SK-N-SH treated with all-trans-retinoic acid at 6 μM for 48 hours (cell line): ENCODE measurements around the gene VGLL2.

Experiments used
- ATAC-seq: fragments of 200-7000 bp; cut with Tn5 transposase; 3 replicates; pipeline ENCODE4 v1.9.1; 2020; ENCODE audit warnings: mild to moderate bottlenecking, moderate library complexity
- ARNTL ChIP-seq: fragments of 450-650 bp; formaldehyde crosslinking; IDR thresholded peaks from 2 replicates; pipeline ENCODE4 v1.5.0; 2020; ENCODE audit warnings: low read depth, mild to moderate bottlenecking, moderate library complexity, borderline replicate concordance
- CSDC2 ChIP-seq: fragments of 250-450 bp; sonication (Bioruptor Pico); IDR thresholded peaks from 2 replicates; pipeline ENCODE4 v1.5.0; 2020; ENCODE audit warnings: mild to moderate bottlenecking, moderate library complexity
- ESRRG ChIP-seq: fragments of 250-450 bp; sonication (Bioruptor Pico); IDR thresholded peaks from 2 replicates; pipeline ENCODE4 v1.6.1; 2021; ENCODE audit warnings: mild to moderate bottlenecking
- GLIS3 ChIP-seq: fragments of 250-450 bp; sonication (Bioruptor Pico); IDR thresholded peaks from 2 replicates; pipeline ENCODE4 v1.5.0; 2020; ENCODE audit warnings: mild to moderate bottlenecking, moderate library complexity
- ISL1 ChIP-seq: fragments of 250-450 bp; sonication (Bioruptor Pico); IDR thresholded peaks from 2 replicates; pipeline ENCODE4 v2.1.2; 2022; ENCODE audit warnings: mild to moderate bottlenecking, moderate library complexity
- OSR1 ChIP-seq: fragments of 250-450 bp; sonication (Bioruptor Pico); IDR thresholded peaks from 2 replicates; pipeline ENCODE4 v1.8.0; 2022; ENCODE audit warnings: moderate library complexity, mild to moderate bottlenecking, inconsistent platforms
- POU6F1 ChIP-seq: fragments of 250-450 bp; sonication (Bioruptor Pico); IDR thresholded peaks from 2 replicates; pipeline ENCODE4 v1.8.0; 2021; ENCODE audit warnings: low read depth, mild to moderate bottlenecking, moderate library complexity, borderline replicate concordance
- RARB ChIP-seq: fragments of 250-450 bp; sonication (Bioruptor Pico); IDR thresholded peaks from 2 replicates; pipeline ENCODE4 v1.8.0; 2021; ENCODE audit warnings: mild to moderate bottlenecking, moderate library complexity
- SNAI2 ChIP-seq: fragments of 250-450 bp; sonication (Bioruptor Pico); IDR thresholded peaks from 2 replicates; pipeline ENCODE4 v1.5.0; 2020; ENCODE audit warnings: mild to moderate bottlenecking, moderate library complexity
- TCF4 ChIP-seq: fragments of 250-450 bp; sonication (Bioruptor Pico); IDR thresholded peaks from 2 replicates; pipeline ENCODE4 v1.8.0; 2021; ENCODE audit warnings: mild to moderate bottlenecking, moderate library complexity, borderline replicate concordance
- TSHZ2 ChIP-seq: fragments of 250-450 bp; sonication (Bioruptor Pico); IDR thresholded peaks from 2 replicates; pipeline ENCODE4 v1.5.0; 2020; ENCODE audit warnings: mild to moderate bottlenecking, moderate library complexity
- ZFP30 ChIP-seq: fragments of 450-650 bp; formaldehyde crosslinking; IDR thresholded peaks from 2 replicates; pipeline ENCODE4 v1.5.0; 2022; ENCODE audit warnings: mild to moderate bottlenecking, moderate library complexity
- ZNF565 ChIP-seq: fragments of 450-650 bp; formaldehyde crosslinking; conservative IDR thresholded peaks from 2 replicates; pipeline ENCODE4 v1.5.0; 2020; ENCODE audit warnings: low read depth, mild to moderate bottlenecking, moderate library complexity
- ZNF70 ChIP-seq: fragments of 450-650 bp; formaldehyde crosslinking; IDR thresholded peaks from 2 replicates; pipeline ENCODE4 v1.5.0; 2020; ENCODE audit warnings: mild to moderate bottlenecking, moderate library complexity
- TF ChIP-seq, protein P1 (sequence below): fragments of 250-450 bp; sonication (Bioruptor Pico); IDR thresholded peaks from 2 replicates; pipeline ENCODE4 v1.5.1; 2021; ENCODE audit warnings: mild to moderate bottlenecking, moderate library complexity
- TF ChIP-seq, protein P2 (sequence below): fragments of 250-450 bp; sonication (Bioruptor Pico); IDR thresholded peaks from 2 replicates; pipeline ENCODE4 v1.8.0; 2020; ENCODE audit warnings: mild to moderate bottlenecking, moderate library complexity, borderline replicate concordance
- TF ChIP-seq, protein P3 (sequence below): fragments of 250-450 bp; sonication (Bioruptor Pico); IDR thresholded peaks from 2 replicates; pipeline ENCODE4 v1.5.1; 2020; ENCODE audit warnings: low read depth, mild to moderate bottlenecking, moderate library complexity

VGLL2 gene

GRCh38 chr6:117269638-117270054 lies 4.3 kb downstream of the VGLL2 start:
- TF ChIP-seq OSR1 (no peak), RARB (CRISPR knock-in tag) (no peak), POU6F1 (CRISPR knock-in tag) (no peak), ZNF70 (no peak), ZNF565 (no peak)
- TF ChIP-seq, protein P1, sequence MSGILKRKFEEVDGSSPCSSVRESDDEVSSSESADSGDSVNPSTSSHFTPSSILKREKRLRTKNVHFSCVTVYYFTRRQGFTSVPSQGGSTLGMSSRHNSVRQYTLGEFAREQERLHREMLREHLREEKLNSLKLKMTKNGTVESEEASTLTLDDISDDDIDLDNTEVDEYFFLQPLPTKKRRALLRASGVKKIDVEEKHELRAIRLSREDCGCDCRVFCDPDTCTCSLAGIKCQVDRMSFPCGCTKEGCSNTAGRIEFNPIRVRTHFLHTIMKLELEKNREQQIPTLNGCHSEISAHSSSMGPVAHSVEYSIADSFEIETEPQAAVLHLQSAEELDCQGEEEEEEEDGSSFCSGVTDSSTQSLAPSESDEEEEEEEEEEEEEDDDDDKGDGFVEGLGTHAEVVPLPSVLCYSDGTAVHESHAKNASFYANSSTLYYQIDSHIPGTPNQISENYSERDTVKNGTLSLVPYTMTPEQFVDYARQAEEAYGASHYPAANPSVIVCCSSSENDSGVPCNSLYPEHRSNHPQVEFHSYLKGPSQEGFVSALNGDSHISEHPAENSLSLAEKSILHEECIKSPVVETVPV (CRISPR knock-in tag) = no peak
- TF ChIP-seq, protein P2, sequence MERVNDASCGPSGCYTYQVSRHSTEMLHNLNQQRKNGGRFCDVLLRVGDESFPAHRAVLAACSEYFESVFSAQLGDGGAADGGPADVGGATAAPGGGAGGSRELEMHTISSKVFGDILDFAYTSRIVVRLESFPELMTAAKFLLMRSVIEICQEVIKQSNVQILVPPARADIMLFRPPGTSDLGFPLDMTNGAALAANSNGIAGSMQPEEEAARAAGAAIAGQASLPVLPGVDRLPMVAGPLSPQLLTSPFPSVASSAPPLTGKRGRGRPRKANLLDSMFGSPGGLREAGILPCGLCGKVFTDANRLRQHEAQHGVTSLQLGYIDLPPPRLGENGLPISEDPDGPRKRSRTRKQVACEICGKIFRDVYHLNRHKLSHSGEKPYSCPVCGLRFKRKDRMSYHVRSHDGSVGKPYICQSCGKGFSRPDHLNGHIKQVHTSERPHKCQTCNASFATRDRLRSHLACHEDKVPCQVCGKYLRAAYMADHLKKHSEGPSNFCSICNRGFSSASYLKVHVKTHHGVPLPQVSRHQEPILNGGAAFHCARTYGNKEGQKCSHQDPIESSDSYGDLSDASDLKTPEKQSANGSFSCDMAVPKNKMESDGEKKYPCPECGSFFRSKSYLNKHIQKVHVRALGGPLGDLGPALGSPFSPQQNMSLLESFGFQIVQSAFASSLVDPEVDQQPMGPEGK (CRISPR knock-in tag) = no peak
- no peak for ATAC-seq

DNA sequence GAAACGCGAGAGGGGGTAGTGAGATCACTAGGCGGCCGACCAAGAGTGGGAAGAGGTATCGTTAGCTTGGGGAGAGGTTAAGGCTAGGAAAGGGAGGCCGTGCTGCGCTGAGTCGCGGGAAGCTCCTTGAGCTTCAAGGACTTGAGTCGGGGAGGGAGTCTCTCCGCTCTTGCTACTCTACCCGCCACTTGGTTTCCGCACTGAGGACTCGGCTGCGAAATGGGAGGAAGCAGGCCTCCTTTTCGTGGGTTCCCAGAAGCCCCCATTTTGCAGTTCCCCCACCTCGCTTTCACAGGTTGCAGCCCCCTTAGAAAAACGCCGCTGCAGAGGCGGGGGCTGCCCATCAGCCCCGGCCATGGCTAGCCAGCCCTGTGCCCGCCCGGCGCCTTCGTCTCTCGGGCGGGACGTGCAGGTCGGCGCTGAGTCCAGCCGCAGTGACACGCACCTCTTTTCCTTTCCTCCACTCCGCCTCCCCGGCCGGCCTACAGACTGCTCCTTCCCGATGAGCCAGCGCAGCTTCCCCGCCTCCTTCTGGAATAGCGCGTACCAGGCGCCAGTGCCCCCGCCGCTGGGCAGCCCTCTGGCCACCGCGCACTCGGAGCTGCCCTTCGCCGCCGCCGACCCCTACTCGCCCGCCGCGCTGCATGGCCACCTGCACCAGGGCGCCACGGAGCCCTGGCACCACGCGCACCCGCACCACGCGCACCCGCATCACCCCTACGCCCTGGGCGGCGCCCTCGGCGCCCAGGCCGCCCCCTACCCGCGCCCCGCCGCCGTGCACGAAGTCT lies 4.9 kb downstream of the VGLL2 start:
- ATAC-seq = peak; percentile 52
- no peak for TF ChIP-seq OSR1
- TF ChIP-seq CSDC2 = no peak
- TF ChIP-seq TSHZ2 = no peak

DNA sequence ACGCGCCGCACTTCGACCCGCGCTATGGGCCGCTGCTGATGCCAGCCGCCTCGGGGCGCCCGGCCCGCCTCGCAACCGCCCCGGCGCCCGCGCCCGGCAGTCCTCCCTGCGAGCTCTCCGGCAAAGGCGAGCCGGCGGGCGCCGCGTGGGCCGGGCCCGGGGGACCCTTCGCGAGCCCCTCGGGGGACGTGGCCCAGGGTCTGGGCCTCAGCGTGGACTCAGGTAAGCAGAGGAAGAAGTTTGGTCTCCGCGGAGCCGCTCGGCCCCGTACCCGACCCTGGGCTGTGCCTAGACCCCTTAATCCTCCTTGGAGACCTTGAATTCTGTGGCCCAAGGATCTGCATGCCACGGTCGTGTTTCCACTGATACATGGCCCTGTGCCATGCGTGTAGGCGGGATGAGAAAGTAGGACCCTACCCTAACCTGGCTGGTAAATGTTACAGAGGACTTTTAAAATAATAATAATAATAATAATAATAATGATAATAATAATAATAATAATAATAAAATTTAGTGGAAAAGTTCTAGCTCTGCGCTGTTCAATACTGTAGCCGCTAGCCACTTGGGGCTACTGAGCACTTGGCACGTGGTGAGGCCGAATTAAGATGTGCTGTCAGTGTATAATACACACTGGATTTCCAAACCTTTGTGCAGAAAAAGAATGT lies 5.6 kb downstream of the VGLL2 start:
- TF ChIP-seq ARNTL (no peak), ZFP30 (CRISPR knock-in tag) (no peak), SNAI2 (CRISPR knock-in tag) (no peak), ISL1 (no peak), GLIS3 (CRISPR knock-in tag) (no peak), TSHZ2 (no peak), ZNF70 (no peak), POU6F1 (CRISPR knock-in tag) (no peak), ESRRG (CRISPR knock-in tag) (no peak), ZNF565 (no peak), TCF4 (CRISPR knock-in tag) (no peak), OSR1 (no peak)
- TF ChIP-seq, protein P3, sequence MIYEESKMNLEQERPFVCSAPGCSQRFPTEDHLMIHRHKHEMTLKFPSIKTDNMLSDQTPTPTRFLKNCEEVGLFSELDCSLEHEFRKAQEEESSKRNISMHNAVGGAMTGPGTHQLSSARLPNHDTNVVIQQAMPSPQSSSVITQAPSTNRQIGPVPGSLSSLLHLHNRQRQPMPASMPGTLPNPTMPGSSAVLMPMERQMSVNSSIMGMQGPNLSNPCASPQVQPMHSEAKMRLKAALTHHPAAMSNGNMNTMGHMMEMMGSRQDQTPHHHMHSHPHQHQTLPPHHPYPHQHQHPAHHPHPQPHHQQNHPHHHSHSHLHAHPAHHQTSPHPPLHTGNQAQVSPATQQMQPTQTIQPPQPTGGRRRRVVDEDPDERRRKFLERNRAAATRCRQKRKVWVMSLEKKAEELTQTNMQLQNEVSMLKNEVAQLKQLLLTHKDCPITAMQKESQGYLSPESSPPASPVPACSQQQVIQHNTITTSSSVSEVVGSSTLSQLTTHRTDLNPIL (CRISPR knock-in tag) = no peak
- TF ChIP-seq, protein P2 (CRISPR knock-in tag) = no peak
- no peak for ATAC-seq
